Mesendoderm (in vitro differentiated cells): ENCODE data around the gene FBF1.

Experiments
- DNase-seq: peaks from one replicate; pipeline ENCODE4 v3.0.0; 2013
- H2AK5ac ChIP-seq: 2 replicates; pipeline ENCODE4 v1.6.1; 2013; ENCODE audit warnings: low read length, inconsistent platforms
- H2BK120ac ChIP-seq: 2 replicates; pipeline ENCODE4 v1.6.1; 2013; ENCODE audit warnings: low read depth, mild to moderate bottlenecking, low read length, moderate library complexity, mixed read lengths
- H2BK15ac ChIP-seq: replicated peaks from 2 replicates; pipeline ENCODE4 v1.6.1; 2013; ENCODE audit warnings: low read depth, mild to moderate bottlenecking, moderate library complexity
- H2BK5ac ChIP-seq: 2 replicates; pipeline ENCODE4 v1.6.1; 2013; ENCODE audit warnings: low read length, inconsistent platforms
- H3K18ac ChIP-seq: 2 replicates; pipeline ENCODE4 v1.6.1; 2013; ENCODE audit warnings: mild to moderate bottlenecking, low read length, mixed read lengths
- H3K23ac ChIP-seq: one replicate; pipeline ENCODE4 v1.6.1; 2013; ENCODE audit warnings: low read length
- H3K27ac ChIP-seq: 2 replicates; pipeline ENCODE4 v1.5.1; 2013; ENCODE audit warnings: low read depth, mild to moderate bottlenecking, inconsistent platforms, low read length, moderate library complexity
- H3K27me3 ChIP-seq: 2 replicates; pipeline ENCODE4 v1.6.1; 2013; ENCODE audit warnings: low read length, control low read depth, mild to moderate bottlenecking, inconsistent platforms; ENCODE audit not compliant: insufficient read depth, poor library complexity
- H3K36me3 ChIP-seq: 2 replicates; pipeline ENCODE4 v1.6.1; 2013; ENCODE audit warnings: low read length, inconsistent platforms; ENCODE audit not compliant: control insufficient read depth, insufficient read depth
- H3K4ac ChIP-seq: one replicate; pipeline ENCODE4 v1.6.1; 2013; ENCODE audit warnings: low read depth, mild to moderate bottlenecking, low read length, moderate library complexity
- H3K4me1 ChIP-seq: 2 replicates; pipeline ENCODE4 v1.6.1; 2013; ENCODE audit warnings: low read depth, low read length, inconsistent platforms; ENCODE audit not compliant: control insufficient read depth
- H3K4me2 ChIP-seq: 2 replicates; pipeline ENCODE4 v1.6.1; 2013; ENCODE audit warnings: low read length
- H3K4me3 ChIP-seq: 2 replicates; pipeline ENCODE4 v1.5.1; 2013; ENCODE audit warnings: mild to moderate bottlenecking, low read length
- H3K56ac ChIP-seq: one replicate; pipeline ENCODE4 v1.6.1; 2013; ENCODE audit warnings: low read length
- H3K79me1 ChIP-seq: 2 replicates; pipeline ENCODE4 v1.6.1; 2013; ENCODE audit warnings: low read length, inconsistent platforms
- H3K79me2 ChIP-seq: 2 replicates; pipeline ENCODE4 v1.6.1; 2013; ENCODE audit warnings: mild to moderate bottlenecking, low read length; ENCODE audit not compliant: control insufficient read depth, insufficient read depth
- H3K9ac ChIP-seq: 2 replicates; pipeline ENCODE4 v1.6.1; 2013; ENCODE audit warnings: low read length, inconsistent platforms
- H4K5ac ChIP-seq: one replicate; pipeline ENCODE4 v1.6.1; 2013; ENCODE audit warnings: low read length
- H4K8ac ChIP-seq: one replicate; pipeline ENCODE4 v1.6.1; 2013; ENCODE audit warnings: low read depth, mild to moderate bottlenecking, control low read depth, low read length, moderate library complexity
- WGBS: extraction: QIAGEN DNeasy Blood & Tissue Kit; methylation state at CpG from one replicate; pipeline ENCODE4 v1.1.7; 2013; ENCODE audit warnings: low lambda C conversion rate, missing lambda C conversion rate; ENCODE audit not compliant: insufficient coverage; ENCODE audit errors: extremely low coverage; 5-methylcytosine and 5-hydroxymethylcytosine counted together

FBF1 gene

GRCh38 chr17:75902406-75902805, 38.4 kb downstream of the FBF1 start:
- Histone ChIP-seq H3K23ac (no peak overlapping the region), H3K4me3 (no peak overlapping the region), H3K18ac (no peak overlapping the region), H2BK15ac (no peak overlapping the region), H3K4me2 (no peak overlapping the region), H3K36me3 (peaks cover 12% of the 10 kb centered on the region), H2BK120ac (no peak overlapping the region), H3K9ac (no peak overlapping the region), H4K5ac (no peak overlapping the region), H3K4ac (no peak overlapping the region), H3K56ac (no peak overlapping the region), H3K27me3 (no peaks in the 10 kb centered on the region), H2BK5ac (no peak overlapping the region), H3K79me1 (peaks cover 2% of the 10 kb centered on the region), H4K8ac (no peak overlapping the region), H3K79me2 (peaks cover 5% of the 10 kb centered on the region), H2AK5ac (no peak overlapping the region), H3K27ac (no peak overlapping the region), H3K4me1 (no peaks in the 10 kb centered on the region)
- DNase-seq, result no peak
- no CpG with 5 or more reads among the region's 6 CpGs for WGBS

- DNase-seq, result no peak
- H3K79me2 ChIP-seq, result peaks cover 5% of the 10 kb centered on the region
- H3K4ac ChIP-seq, result no peak overlapping the region
- no peak overlapping the region for H2BK120ac ChIP-seq
- peaks cover 2% of the 10 kb centered on the region for H3K79me1 ChIP-seq
- H2BK5ac ChIP-seq, result no peak overlapping the region
- peaks cover 12% of the 10 kb centered on the region for H3K36me3 ChIP-seq
- no peaks in the 10 kb centered on the region for H3K4me1 ChIP-seq
- no peak overlapping the region for H2AK5ac ChIP-seq
- no peak overlapping the region for H3K4me3 ChIP-seq
- no peak overlapping the region for H3K23ac ChIP-seq
- H3K56ac ChIP-seq, result no peak overlapping the region
- H3K27me3 ChIP-seq, result no peaks in the 10 kb centered on the region
- H4K5ac ChIP-seq, result no peak overlapping the region
- no peak overlapping the region for H3K9ac ChIP-seq
- H3K18ac ChIP-seq, result no peak overlapping the region
- H2BK15ac ChIP-seq, result no peak overlapping the region
- no peak overlapping the region for H4K8ac ChIP-seq
- no peak overlapping the region for H3K27ac ChIP-seq
- no peak overlapping the region for H3K4me2 ChIP-seq
- no CpG with 5 or more reads among the region's 18 CpGs for WGBS
Measured at GRCh38 chr17:75901727-75902126, 39.1 kb downstream of the FBF1 start.

GRCh38 chr17:75900691-75901533, 39.9 kb downstream of the FBF1 start:
- DNase-seq, result no peak
- Histone ChIP-seq H3K4me1 (no peaks in the 10 kb centered on the region), H3K23ac (no peak overlapping the region), H3K27ac (no peak overlapping the region), H4K8ac (no peak overlapping the region), H2BK120ac (no peak overlapping the region), H3K4me2 (no peak overlapping the region), H3K4ac (no peak overlapping the region), H2AK5ac (no peak overlapping the region), H3K4me3 (no peak overlapping the region), H3K36me3 (peaks cover 12% of the 10 kb centered on the region), H3K27me3 (no peaks in the 10 kb centered on the region), H3K9ac (no peak overlapping the region), H2BK5ac (no peak overlapping the region), H3K79me2 (peaks cover 5% of the 10 kb centered on the region), H2BK15ac (no peak overlapping the region), H4K5ac (no peak overlapping the region), H3K56ac (no peak overlapping the region), H3K18ac (no peak overlapping the region), H3K79me1 (peaks cover 2% of the 10 kb centered on the region)
- no CpG with 5 or more reads among the region's 13 CpGs for WGBS

GRCh38 chr17:75899767-75900468, 40.9 kb downstream of the FBF1 start:
- H3K27me3 ChIP-seq, result no peaks in the 10 kb centered on the region
- no peak overlapping the region for H2BK120ac ChIP-seq
- DNase-seq, result no peak
- H4K5ac ChIP-seq, result no peak overlapping the region
- H3K18ac ChIP-seq, result no peak overlapping the region
- H3K23ac ChIP-seq, result no peak overlapping the region
- no peak overlapping the region for H2BK5ac ChIP-seq
- no peak overlapping the region for H3K4ac ChIP-seq
- peaks cover 6% of the 10 kb centered on the region for H3K79me1 ChIP-seq
- H3K4me3 ChIP-seq, result no peak overlapping the region
- no CpG with 5 or more reads among the region's 23 CpGs for WGBS
- no peak overlapping the region for H4K8ac ChIP-seq
- no peak overlapping the region for H3K27ac ChIP-seq
- H3K9ac ChIP-seq, result no peak overlapping the region
- H3K36me3 ChIP-seq, result peaks cover 12% of the 10 kb centered on the region
- H3K4me2 ChIP-seq, result no peak overlapping the region
- peaks cover 13% of the 10 kb centered on the region for H3K79me2 ChIP-seq
- no peak overlapping the region for H2AK5ac ChIP-seq
- no peak overlapping the region for H3K56ac ChIP-seq
- H3K4me1 ChIP-seq, result peaks cover 4% of the 10 kb centered on the region
- no peak overlapping the region for H2BK15ac ChIP-seq

- Histone ChIP-seq H2BK5ac (no peak overlapping the region), H3K56ac (no peak overlapping the region), H3K4ac (no peak overlapping the region), H3K23ac (no peak overlapping the region), H3K36me3 (peaks cover 12% of the 10 kb centered on the region), H3K18ac (no peak overlapping the region), H4K8ac (no peak overlapping the region), H3K4me3 (no peak overlapping the region), H3K4me2 (no peak overlapping the region), H4K5ac (no peak overlapping the region), H3K4me1 (peaks cover 5% of the 10 kb centered on the region), H3K79me1 (peaks cover 7% of the 10 kb centered on the region), H3K27me3 (no peaks in the 10 kb centered on the region), H2BK15ac (no peak overlapping the region), H2BK120ac (no peak overlapping the region), H3K79me2 (peaks cover 16% of the 10 kb centered on the region), H3K27ac (no peak overlapping the region), H3K9ac (no peak overlapping the region), H2AK5ac (no peak overlapping the region)
- WGBS, result no CpG with 5 or more reads among the region's 13 CpGs
- DNase-seq, result no peak
Measured at GRCh38 chr17:75899353-75899752, 41.5 kb downstream of the FBF1 start.
